Small intestine (tissue), 7 donors: ENCODE measurements around the gene DZANK1. TPM values are rescaled to one million over a fixed set of nuclear protein-coding genes. Genes with fewer than 3 reads are reported as not detected.
"Not testable (repeated sequence)": the region's sequence is repeated elsewhere in the genome, so short reads cannot be mapped to it uniquely, and the experiment has no call there.

Experiments used
- DNase-seq, 2 donors: peaks; one replicate each; pipeline versions ENCODE4 v3.0.0 to v3.0.0-alpha.2; 2013
- FAIRE-seq: peaks from 2 replicates; lab custom pipeline; 2012; peaks lifted over from hg19 to GRCh38; lab: Jason Lieb, UNC
- H3K27ac ChIP-seq, 3 donors: one replicate each; pipeline ENCODE4 v1.5.1; 2013; ENCODE audit warnings: low read length in 2 of 3, mild to moderate bottlenecking in 2 of 3, control low read depth in 1 of 3, inconsistent platforms in 1 of 3, low read depth in 1 of 3, moderate library complexity in 1 of 3
- H3K27me3 ChIP-seq, 3 donors: one replicate each; pipeline ENCODE4 v1.6.1; 2013; ENCODE audit warnings: low read length in 3 of 3, inconsistent platforms in 1 of 3; ENCODE audit not compliant: control insufficient read depth in 3 of 3, insufficient read depth in 3 of 3
- H3K36me3 ChIP-seq, 3 donors: one replicate each; pipeline ENCODE4 v1.6.1; 2013; ENCODE audit warnings: low read length in 3 of 3, inconsistent platforms in 1 of 3, low read depth in 1 of 3, mild to moderate bottlenecking in 1 of 3, moderate library complexity in 1 of 3; ENCODE audit not compliant: control insufficient read depth in 3 of 3, insufficient read depth in 2 of 3
- H3K4me1 ChIP-seq, 3 donors: one replicate each; pipeline ENCODE4 v1.6.1; 2013; ENCODE audit warnings: low read length in 2 of 3, inconsistent platforms in 1 of 3, low read depth in 1 of 3, mild to moderate bottlenecking in 1 of 3, moderate library complexity in 1 of 3; ENCODE audit not compliant: control insufficient read depth in 3 of 3, insufficient read depth in 2 of 3
- H3K4me3 ChIP-seq, 3 donors: one replicate each; pipeline ENCODE4 v1.5.1; 2013; ENCODE audit warnings: low read length in 3 of 3, control low read depth in 1 of 3, inconsistent platforms in 1 of 3, low read depth in 1 of 3, mild to moderate bottlenecking in 1 of 3, moderate library complexity in 1 of 3
- H3K9me3 ChIP-seq, 2 donors: one replicate each; pipeline ENCODE4 v1.6.1; 2013; ENCODE audit warnings: low read depth in 1 of 2, low read length in 1 of 2; ENCODE audit not compliant: control insufficient read depth in 2 of 2, insufficient read depth in 1 of 2
- WGBS, 3 donors: extraction: QIAGEN DNeasy Blood & Tissue Kit; methylation state at CpG; one replicate each; pipeline ENCODE4 v1.1.7; 2013; 5-methylcytosine and 5-hydroxymethylcytosine counted together
- polyA plus RNA-seq, 4 donors: library from polyadenylated mRNA; stranded (reverse) in 3 of 4; unstranded in 1 of 4; fragments of 200-250 nt in 3 of 4; fragments of 120-200 nt in 1 of 4; gene quantifications; one replicate each; pipeline versions ENCODE4 v1.2.1 to v1.2.3, GENCODE V29; 2013
- donor health status: healthy with polysubstance abuse.
- donor health status: control.
- donor health status: control.
- donor health status: Bipolar disorder and iron deficiency.
- donor health status: healthy.

The DZANK1 gene
- polyA plus RNA-seq, 4 donors: 0.54 to 1.8 (median 0.85) TPM; not detected in 1

DNA sequence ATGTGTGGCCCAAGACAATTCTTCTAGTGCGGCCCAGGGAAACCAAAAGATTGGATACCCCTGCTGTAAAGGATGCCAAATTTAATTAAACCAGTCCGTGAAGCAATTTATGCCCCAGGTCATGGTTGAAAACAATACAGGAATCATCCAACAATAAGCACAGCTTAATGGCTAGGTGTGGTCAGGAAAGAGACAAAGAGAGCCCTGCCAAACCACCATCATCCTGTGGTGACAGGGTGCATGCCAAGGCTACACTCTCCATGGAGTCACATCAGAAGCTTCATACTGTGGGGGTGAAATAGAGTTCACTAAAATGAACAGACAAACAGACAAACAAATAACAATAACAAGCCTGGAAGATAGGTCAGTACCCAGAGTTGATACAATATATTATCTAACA lies 62.7 kb downstream of the DZANK1 start:
- H3K27ac ChIP-seq: no peak overlapping the region
- no peak overlapping the region for H3K4me3 ChIP-seq
- FAIRE-seq: no peak
- WGBS, 3 donors: 73 to 92% (median 81%) methylated on average over 2 of the region's 2 CpGs
- peaks cover 0 to 2% (median 0%) of the 10 kb centered on the region in 3 donors for H3K36me3 ChIP-seq
- H3K9me3 ChIP-seq: peaks cover 0 to 17% of the 10 kb centered on the region in 2 donors
- DNase-seq: no peak
- H3K27me3 ChIP-seq: no peaks in the 10 kb centered on the region
- H3K4me1 ChIP-seq: no peaks in the 10 kb centered on the region

DNA sequence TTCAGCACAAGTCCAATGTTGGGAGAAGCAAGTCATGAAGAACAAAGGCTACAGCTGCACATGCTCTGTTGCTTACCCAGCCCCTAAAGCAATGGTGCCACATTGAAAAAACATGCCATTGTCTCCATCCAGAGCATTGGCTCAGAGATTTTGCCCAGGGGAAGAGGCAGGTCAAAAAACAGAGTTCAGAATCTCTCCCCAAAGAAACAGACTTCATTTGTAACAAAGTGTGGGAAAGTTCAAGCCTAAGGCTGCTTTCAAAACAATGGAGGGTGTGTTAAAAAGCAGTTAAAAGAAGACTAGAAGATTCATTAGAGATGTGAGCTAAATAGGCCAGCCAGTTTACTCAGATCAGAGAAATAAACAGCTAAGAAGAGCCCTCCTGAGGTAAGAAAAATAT lies 63.6 kb downstream of the DZANK1 start:
- no peak overlapping the region for H3K27ac ChIP-seq
- H3K36me3 ChIP-seq: peaks cover 0 to 2% (median 0%) of the 10 kb centered on the region in 3 donors
- H3K9me3 ChIP-seq: peaks cover 0 to 17% of the 10 kb centered on the region in 2 donors
- no peak for DNase-seq
- no peak for FAIRE-seq
- no peaks in the 10 kb centered on the region for H3K27me3 ChIP-seq
- H3K4me3 ChIP-seq: no peak overlapping the region
- no peaks in the 10 kb centered on the region for H3K4me1 ChIP-seq

DNA sequence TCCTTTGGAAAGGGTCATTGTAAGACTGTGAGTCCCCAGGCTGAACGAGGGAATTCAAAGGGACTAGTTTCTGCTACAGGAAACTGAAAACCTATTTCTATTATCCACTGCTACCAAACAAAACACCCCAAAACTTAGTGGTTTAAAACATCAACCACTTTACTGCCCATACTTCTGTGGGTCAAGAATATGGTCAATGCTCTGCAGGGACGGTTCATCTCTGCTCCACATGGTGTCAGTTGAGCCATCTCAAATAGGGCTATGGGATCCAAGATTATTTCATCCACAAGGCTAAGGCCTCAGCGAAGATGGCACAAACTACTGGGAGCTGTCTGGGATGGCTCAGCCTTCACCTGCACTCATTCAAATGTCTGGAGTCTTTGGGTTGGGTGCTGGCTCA lies 65.5 kb downstream of the DZANK1 start:
- FAIRE-seq (no peak), DNase-seq (no peak)
- H3K4me3 ChIP-seq: no peak overlapping the region
- H3K27me3 ChIP-seq: no peaks in the 10 kb centered on the region
- H3K36me3 ChIP-seq: peaks cover 0 to 2% (median 0%) of the 10 kb centered on the region in 3 donors
- no peak overlapping the region for H3K27ac ChIP-seq
- 98 to 100% (median 98%) methylated on average over 3 of the region's 3 CpGs for WGBS, 3 donors
- no peaks in the 10 kb centered on the region for H3K4me1 ChIP-seq
- H3K9me3 ChIP-seq: peaks cover 0 to 17% of the 10 kb centered on the region in 2 donors

DNA sequence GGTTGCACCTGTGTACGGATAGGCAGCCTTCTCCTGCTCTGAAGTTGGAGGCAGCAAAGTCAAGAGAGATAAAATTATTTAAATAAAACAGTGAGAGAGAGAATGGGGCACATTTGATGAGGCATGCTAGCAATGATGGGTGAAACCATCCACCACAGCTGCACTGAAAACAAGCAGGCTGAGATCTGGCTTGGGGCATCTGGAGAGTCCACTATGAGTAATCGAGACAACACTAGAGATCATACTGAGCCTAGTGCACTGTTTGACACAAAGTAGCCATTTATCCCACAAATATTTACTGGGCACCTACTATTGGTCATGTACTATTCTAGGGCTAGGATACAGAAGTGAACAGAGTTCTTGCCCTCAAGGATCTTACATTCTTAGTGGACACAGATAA lies 66.4 kb downstream of the DZANK1 start:
- H3K4me1 ChIP-seq: no peaks in the 10 kb centered on the region
- no peak for DNase-seq
- no peak overlapping the region for H3K27ac ChIP-seq
- 92 to 98% (median 97%) methylated on average over 2 of the region's 2 CpGs for WGBS, 3 donors
- peaks cover 0 to 17% of the 10 kb centered on the region in 2 donors for H3K9me3 ChIP-seq
- H3K27me3 ChIP-seq: no peaks in the 10 kb centered on the region
- FAIRE-seq: no peak
- no peak overlapping the region for H3K4me3 ChIP-seq
- H3K36me3 ChIP-seq: peaks cover 0 to 2% (median 0%) of the 10 kb centered on the region in 3 donors

DNA sequence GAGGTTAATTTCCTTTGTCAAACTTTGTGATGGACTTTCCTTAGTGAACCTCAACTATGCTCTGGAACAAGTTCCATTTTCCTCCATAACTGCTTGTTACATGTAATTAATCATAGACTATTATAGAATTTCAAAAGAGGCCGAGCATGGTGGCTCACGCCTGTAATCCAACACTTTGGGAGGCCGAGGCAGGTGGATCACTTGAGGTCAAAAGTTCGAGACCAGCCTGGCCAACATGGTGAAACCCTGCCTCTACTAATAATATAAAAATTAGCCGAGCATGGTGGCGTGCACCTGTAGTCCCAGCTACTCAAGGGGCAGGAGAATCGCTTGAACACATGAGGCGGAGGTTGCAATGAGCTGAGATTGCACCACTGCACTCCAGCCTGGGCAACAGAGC lies 68.1 kb downstream of the DZANK1 start:
- DNase-seq, H3K4me1 ChIP-seq, FAIRE-seq, H3K4me3 ChIP-seq, H3K27ac ChIP-seq, H3K36me3 ChIP-seq, H3K27me3 ChIP-seq: not testable (repeated sequence)
- 91 to 95% (median 94%) methylated on average over 8 of the region's 8 CpGs for WGBS, 3 donors
- peaks cover 0 to 17% of the 10 kb centered on the region in 2 donors for H3K9me3 ChIP-seq

DNA sequence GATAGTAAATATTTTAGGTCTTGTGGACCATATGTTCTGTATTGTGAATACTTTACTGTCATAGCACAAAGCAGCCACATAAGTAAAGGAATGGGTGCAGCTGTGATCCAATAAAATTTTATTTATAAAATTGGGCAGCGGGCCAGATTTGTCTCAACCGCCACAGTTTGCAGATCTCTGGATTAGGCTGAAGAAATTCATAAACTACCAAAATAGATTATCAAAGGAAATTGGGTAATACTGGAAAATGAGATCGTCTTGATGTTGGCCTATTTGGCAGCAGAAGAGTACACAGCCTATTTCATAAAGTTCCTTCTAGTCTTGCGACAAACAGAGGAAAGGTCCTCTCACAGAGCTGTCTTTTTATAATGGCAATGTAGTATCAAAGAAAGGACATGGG lies 69.8 kb downstream of the DZANK1 start:
- Histone ChIP-seq H3K27me3 (no peaks in the 10 kb centered on the region), H3K4me3 (no peak overlapping the region), H3K4me1 (no peaks in the 10 kb centered on the region), H3K36me3 (peaks cover 0 to 1% (median 0%) of the 10 kb centered on the region in 3 donors), H3K9me3 (peaks cover 0 to 12% of the 10 kb centered on the region in 2 donors), H3K27ac (no peak overlapping the region)
- no peak for FAIRE-seq
- no peak for DNase-seq
- WGBS, 3 donors: 60 to 73% (median 70%) methylated on average over 4 of the region's 4 CpGs

DNA sequence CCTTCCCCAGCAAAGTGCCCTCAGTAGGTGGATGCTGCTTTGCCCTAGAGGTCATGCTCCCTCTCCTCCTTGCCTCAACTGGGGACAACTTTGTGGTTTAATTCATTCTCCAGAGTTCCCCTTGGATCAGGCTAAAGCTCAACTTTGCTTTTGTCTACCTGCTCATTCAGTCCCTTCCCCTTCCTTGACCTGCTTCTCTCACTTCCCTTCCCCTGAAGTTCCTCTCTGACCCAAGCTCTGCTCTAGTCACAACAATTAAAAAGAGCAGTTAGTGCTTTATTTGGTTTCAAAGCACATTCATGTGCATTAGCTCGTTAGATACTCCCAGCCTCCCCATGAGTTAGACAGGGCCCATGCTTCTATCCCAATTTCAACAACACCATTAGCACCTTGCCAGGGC lies 71.3 kb downstream of the DZANK1 start:
- Histone ChIP-seq H3K9me3 (peaks cover 0 to 2% of the 10 kb centered on the region in 2 donors), H3K36me3 (no peaks in the 10 kb centered on the region), H3K27me3 (no peaks in the 10 kb centered on the region), H3K4me3 (no peak overlapping the region), H3K27ac (no peak overlapping the region), H3K4me1 (no peaks in the 10 kb centered on the region)
- FAIRE-seq (no peak), DNase-seq (no peak)
- 73 to 80% (median 79%) methylated on average over 1 of the region's 1 CpG for WGBS, 3 donors

DNA sequence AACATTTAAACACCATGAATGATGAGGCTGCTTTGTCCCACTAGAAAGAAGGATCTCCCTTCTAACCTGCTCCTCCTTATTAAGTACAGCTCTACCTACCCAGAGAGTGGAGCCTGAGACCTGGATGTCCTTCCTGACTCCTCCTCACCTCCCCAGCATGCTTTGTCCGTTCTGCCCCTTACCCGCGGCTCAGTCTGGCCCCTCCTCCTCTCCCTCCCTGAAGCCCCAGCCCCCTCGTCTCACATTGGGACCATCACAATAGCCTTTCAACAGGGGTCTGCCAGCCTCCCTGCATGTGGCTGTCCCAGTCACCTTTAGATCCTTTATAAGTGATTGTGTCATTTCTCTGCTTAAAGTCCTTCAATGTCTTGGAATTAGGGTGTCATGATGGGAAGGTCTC lies 72.5 kb downstream of the DZANK1 start:
- FAIRE-seq: no peak
- Histone ChIP-seq H3K36me3 (no peaks in the 10 kb centered on the region), H3K27me3 (no peaks in the 10 kb centered on the region), H3K4me1 (no peaks in the 10 kb centered on the region), H3K9me3 (no peaks in the 10 kb centered on the region), H3K4me3 (no peak overlapping the region), H3K27ac (no peak overlapping the region)
- WGBS, 3 donors: 60 to 73% (median 73%) methylated on average over 4 of the region's 4 CpGs
- DNase-seq: no peak

DNA sequence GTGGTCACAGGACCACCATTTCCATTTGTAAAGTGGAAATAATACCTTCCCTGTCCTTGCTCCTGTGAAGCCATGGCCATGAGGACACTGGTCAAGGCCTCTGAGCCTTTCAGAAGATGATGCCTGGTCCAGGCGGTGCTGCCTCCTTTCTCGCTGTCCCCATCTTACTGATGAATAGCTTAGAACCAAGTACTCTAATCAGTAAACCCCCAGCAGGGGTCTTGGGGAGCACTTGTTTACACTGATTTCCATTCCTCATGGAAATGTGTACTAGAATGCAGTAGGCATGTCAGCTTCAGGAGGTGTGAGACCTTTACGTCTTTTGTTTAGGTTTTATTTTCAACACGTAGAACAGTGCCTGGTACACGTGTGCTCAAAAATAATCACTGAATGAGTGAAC lies 75.1 kb downstream of the DZANK1 start:
- FAIRE-seq: no peak

More for the DNA sequence above, 75.1 kb downstream of the DZANK1 start:
- no peaks in the 10 kb centered on the region for H3K36me3 ChIP-seq
- no peak overlapping the region for H3K4me3 ChIP-seq
- H3K4me1 ChIP-seq: peaks cover 0 to 3% (median 0%) of the 10 kb centered on the region in 3 donors
- no peak for DNase-seq
- 73 to 84% (median 77%) methylated on average over 5 of the region's 5 CpGs for WGBS, 3 donors
- H3K9me3 ChIP-seq: no peaks in the 10 kb centered on the region
- no peak overlapping the region for H3K27ac ChIP-seq
- H3K27me3 ChIP-seq: no peaks in the 10 kb centered on the region
